ENCODE measurements around the gene CERT1. TPM values are rescaled to one million over a fixed set of nuclear protein-coding genes. Genes with fewer than 3 reads are reported as not detected.

Gene CERT1
- polyA plus RNA-seq, 6 donors from 2014 or later: 16.6 to 27.3 (median 22.1) TPM

DNA sequence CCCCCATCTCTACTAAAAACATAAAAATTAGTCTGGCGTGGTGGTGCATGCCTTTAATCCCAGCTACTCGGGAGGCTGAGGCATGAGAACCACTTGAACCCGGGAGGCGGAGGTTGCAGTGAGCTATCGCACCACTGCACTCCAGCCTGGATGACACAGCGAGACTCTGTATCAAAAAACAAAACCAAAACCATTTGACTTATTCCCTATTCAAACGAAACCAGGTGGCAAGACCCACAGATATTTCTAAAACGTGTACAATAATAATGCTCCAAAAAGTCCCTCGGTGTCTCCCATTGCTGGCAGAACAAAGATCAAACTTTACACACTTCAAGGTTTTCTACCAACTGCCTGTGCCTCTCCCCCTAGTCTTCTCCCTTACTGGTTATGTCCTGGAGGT lies 144.6 kb downstream of the CERT1 start:
- Mint-ChIP-seq H3K27ac (no peak overlapping the region), H3K4me3 (no peak overlapping the region), H3K9me3 (no peaks in the 10 kb centered on the region), H3K36me3 (peaks cover 6 to 17% of the 10 kb centered on the region in 2 donors), H3K4me1 (peaks cover 0 to 4% (median 0%) of the 10 kb centered on the region in 3 donors), H3K27me3 (no peaks in the 10 kb centered on the region)
- ATAC-seq (ENCODE audit: low read depth in 2 of 2) (no peak), DNase-seq (no peak)

- H3K27me3 Mint-ChIP-seq: no peaks in the 10 kb centered on the region
- peaks cover 0 to 4% (median 0%) of the 10 kb centered on the region in 3 donors for H3K4me1 Mint-ChIP-seq
- ATAC-seq (ENCODE audit: low read depth in 2 of 2) (no peak), DNase-seq (no peak)
- H3K36me3 Mint-ChIP-seq: peaks cover 2 to 18% of the 10 kb centered on the region in 2 donors
- no peak overlapping the region for H3K4me3 Mint-ChIP-seq
- H3K27ac Mint-ChIP-seq: peak overlapping the region in 1 of 6 donors; percentile 53
- no peaks in the 10 kb centered on the region for H3K9me3 Mint-ChIP-seq
These were observed 145.7 kb downstream of the CERT1 start for GRCh38 chr5:75365740-75366139.

DNA sequence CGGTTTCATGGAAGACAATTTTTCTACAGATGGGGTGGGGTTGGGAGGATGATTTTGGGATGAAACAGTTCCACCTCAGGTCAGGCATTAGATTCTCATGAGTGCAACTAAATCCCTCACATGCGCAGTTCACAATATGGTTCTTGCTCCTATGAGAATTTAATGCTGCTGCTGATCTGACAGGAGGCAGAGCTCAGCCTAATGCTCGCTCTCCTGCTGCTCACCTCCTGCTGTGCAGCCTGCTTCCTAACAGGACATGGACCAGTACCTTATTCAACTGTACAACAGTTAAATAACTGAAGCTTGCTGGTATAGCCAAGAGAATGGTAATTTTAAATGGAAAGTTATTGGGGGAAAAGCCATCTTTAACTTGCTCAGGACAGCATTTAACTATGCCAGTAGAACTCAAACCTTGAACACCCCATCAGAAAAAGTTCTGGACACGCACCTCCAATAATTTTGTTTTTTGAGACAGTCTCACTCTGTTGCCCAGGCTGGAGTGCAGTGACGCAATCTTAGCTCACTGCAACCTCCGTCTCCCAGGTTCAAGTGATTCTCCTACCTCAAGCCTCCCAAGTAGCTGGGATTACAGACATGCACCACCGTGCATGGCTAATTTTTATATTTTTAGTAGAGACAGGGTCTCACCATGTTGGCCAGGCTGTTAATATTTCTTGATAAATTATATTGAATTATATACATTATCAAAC lies 146.7 kb downstream of the CERT1 start:
- H3K27ac Mint-ChIP-seq: peak overlapping the region in 1 of 6 donors; percentile 14

GRCh38 chr5:75363726-75364495 lies 147.5 kb downstream of the CERT1 start:
- ATAC-seq (ENCODE audit: low read depth in 2 of 2) (no peak), DNase-seq (no peak)
- Mint-ChIP-seq H3K4me3 (no peak overlapping the region), H3K36me3 (peaks cover 15 to 22% of the 10 kb centered on the region in 2 donors), H3K27me3 (no peaks in the 10 kb centered on the region), H3K27ac (peak overlapping the region in 2 of 6 donors; percentile 4 to 57), H3K9me3 (no peaks in the 10 kb centered on the region), H3K4me1 (peaks cover 0 to 4% (median 0%) of the 10 kb centered on the region in 3 donors)

More for the DNA sequence above, 146.7 kb downstream of the CERT1 start:
- Mint-ChIP-seq H3K9me3 (no peaks in the 10 kb centered on the region), H3K36me3 (peaks cover 12 to 22% of the 10 kb centered on the region in 2 donors), H3K4me3 (no peak overlapping the region), H3K27me3 (no peaks in the 10 kb centered on the region), H3K4me1 (peaks cover 0 to 4% (median 0%) of the 10 kb centered on the region in 3 donors)
- ATAC-seq (ENCODE audit: low read depth in 2 of 2): no peak
- no peak for DNase-seq

GRCh38 chr5:75363111-75363510 lies 148.3 kb downstream of the CERT1 start:
- no peaks in the 10 kb centered on the region for H3K27me3 Mint-ChIP-seq
- DNase-seq: no peak
- ATAC-seq (ENCODE audit: low read depth in 2 of 2): no peak
- H3K4me3 Mint-ChIP-seq: no peak overlapping the region
- H3K36me3 Mint-ChIP-seq: peaks cover 15 to 25% of the 10 kb centered on the region in 2 donors
- peak overlapping the region in 1 of 6 donors; percentile 7 for H3K27ac Mint-ChIP-seq
- no peaks in the 10 kb centered on the region for H3K9me3 Mint-ChIP-seq
- peaks cover 0 to 4% (median 0%) of the 10 kb centered on the region in 3 donors for H3K4me1 Mint-ChIP-seq

DNA sequence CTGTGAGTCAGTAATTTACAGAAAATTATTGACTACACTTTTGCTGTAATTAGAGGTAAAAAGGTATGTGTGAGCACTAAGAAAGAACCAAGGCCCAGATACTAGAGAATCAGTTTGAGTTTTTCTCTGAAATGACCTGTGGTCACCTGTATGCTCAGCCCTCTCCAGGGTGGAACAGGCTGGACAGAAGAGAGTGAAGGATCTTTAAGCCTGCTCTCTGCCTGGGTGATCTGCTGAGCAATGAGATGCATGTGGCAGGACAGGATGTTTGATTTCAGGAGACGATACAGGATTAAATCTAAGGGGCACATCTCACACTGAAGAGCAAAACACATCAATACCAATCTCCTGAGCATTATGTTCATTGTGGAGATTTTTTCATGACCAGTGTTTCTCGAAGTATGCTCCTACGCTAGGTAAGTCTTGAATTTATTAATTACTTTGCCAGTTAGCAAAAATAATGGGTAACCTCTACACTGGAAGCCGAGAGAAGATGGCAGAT lies 148.9 kb downstream of the CERT1 start:
- DNase-seq: no peak
- ATAC-seq (ENCODE audit: low read depth in 2 of 2): no peak
- no peak overlapping the region for H3K4me3 Mint-ChIP-seq
- peaks cover 17 to 25% of the 10 kb centered on the region in 2 donors for H3K36me3 Mint-ChIP-seq
- H3K27ac Mint-ChIP-seq: peak overlapping the region in 2 of 6 donors; percentile 14 to 26
- no peaks in the 10 kb centered on the region for H3K27me3 Mint-ChIP-seq
- peaks cover 0 to 4% (median 0%) of the 10 kb centered on the region in 3 donors for H3K4me1 Mint-ChIP-seq
- H3K9me3 Mint-ChIP-seq: no peaks in the 10 kb centered on the region

DNA sequence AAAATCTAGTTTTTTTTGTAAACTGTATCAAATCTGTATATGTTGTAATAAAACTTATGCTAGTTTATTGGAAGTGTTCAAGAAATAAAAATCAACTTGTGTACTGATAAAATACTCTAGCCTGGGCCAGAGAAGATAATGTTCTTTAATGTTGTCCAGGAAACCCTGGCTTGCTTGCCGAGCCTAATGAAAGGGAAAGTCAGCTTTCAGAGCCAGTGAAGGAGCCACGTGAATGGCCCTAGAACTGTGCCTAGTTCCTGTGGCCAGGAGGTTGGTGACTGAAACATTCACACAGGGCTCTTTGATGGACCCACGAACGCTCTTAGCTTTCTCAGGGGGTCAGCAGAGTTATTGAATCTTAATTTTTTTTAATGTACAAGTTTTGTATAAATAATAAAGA lies 150.1 kb downstream of the CERT1 start:
- no peak for DNase-seq
- no peak for ATAC-seq (ENCODE audit: low read depth in 2 of 2)
- H3K36me3 Mint-ChIP-seq: peaks cover 29 to 35% of the 10 kb centered on the region in 2 donors
- no peaks in the 10 kb centered on the region for H3K4me1 Mint-ChIP-seq
- H3K27ac Mint-ChIP-seq: no peak overlapping the region
- no peaks in the 10 kb centered on the region for H3K27me3 Mint-ChIP-seq
- H3K9me3 Mint-ChIP-seq: no peaks in the 10 kb centered on the region
- no peak overlapping the region for H3K4me3 Mint-ChIP-seq

GRCh38 chr5:75358117-75358516 lies 153.3 kb downstream of the CERT1 start:
- ATAC-seq (ENCODE audit: low read depth in 2 of 2) (no peak), DNase-seq (no peak)
- Mint-ChIP-seq H3K4me3 (no peak overlapping the region), H3K9me3 (no peaks in the 10 kb centered on the region), H3K36me3 (peaks cover 29 to 43% of the 10 kb centered on the region in 2 donors), H3K27me3 (no peaks in the 10 kb centered on the region), H3K27ac (no peak overlapping the region), H3K4me1 (no peaks in the 10 kb centered on the region)

- Mint-ChIP-seq H3K36me3 (peaks cover 29 to 38% of the 10 kb centered on the region in 2 donors), H3K9me3 (no peaks in the 10 kb centered on the region), H3K4me1 (no peaks in the 10 kb centered on the region), H3K27ac (no peak overlapping the region), H3K27me3 (no peaks in the 10 kb centered on the region), H3K4me3 (no peak overlapping the region)
- DNase-seq: no peak
- ATAC-seq (ENCODE audit: low read depth in 2 of 2): no peak
These were observed 154.7 kb downstream of the CERT1 start for GRCh38 chr5:75356719-75357118.

DNA sequence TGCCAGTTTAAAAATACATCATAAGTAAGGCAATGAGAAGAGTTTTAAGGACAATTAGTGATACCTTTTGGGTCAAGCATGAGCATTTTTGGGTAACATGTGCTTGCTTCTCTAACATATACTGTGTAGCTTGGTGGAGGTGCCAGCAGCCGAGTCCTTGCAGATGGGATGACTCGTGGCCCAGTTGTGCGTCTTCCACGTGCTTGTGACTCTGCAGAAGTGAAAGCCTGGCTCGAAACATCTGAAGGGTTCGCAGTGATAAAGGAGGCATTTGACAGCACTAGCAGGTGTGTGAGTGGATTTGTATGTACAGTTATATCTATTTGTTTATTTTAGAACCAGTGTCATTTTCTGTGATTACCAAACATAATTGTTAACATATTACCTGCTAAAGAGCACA lies 156.2 kb downstream of the CERT1 start:
- Mint-ChIP-seq H3K4me1 (no peaks in the 10 kb centered on the region), H3K36me3 (peaks cover 34 to 35% of the 10 kb centered on the region in 2 donors), H3K27me3 (no peaks in the 10 kb centered on the region), H3K9me3 (no peaks in the 10 kb centered on the region), H3K4me3 (no peak overlapping the region), H3K27ac (peak overlapping the region in 2 of 6 donors; percentile 23 to 38)
- ATAC-seq (ENCODE audit: low read depth in 2 of 2) (no peak), DNase-seq (no peak)

DNA sequence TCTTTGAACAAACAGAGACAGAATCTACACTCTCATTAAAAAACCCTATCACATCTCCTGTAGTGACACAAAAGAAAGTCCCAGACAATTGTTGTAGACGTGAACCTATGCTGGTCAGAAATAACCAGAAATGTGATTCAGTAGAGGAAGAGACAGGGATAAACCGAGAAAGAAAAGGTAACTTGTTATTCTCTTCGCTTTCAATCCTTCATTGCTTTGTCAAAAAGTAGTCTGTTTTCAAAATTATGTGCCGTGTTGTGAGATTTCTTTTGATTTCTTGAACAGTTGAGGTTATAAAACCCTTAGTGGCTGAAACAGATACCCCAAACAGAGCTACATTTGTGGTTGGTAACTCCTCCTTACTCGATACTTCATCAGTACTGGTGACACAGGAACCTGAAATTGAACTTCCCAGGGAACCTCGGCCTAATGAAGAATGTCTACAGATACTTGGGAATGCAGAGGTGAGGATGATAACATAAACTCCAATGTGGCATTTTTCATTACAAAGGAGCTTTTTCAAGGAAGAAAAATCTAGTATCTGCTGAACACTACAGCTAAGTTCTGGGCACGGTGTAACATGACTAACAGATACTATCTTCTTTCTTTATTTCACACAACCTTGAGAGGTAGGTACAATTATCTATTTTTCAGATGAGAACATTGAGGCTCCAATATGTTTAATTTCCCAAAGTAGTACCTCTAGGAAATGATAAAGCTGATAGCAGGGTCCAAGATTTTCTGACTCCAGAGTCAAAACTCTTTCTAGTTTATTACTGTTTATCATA lies 160.1 kb downstream of the CERT1 start:
- H3K27me3 Mint-ChIP-seq: no peaks in the 10 kb centered on the region

DNA sequence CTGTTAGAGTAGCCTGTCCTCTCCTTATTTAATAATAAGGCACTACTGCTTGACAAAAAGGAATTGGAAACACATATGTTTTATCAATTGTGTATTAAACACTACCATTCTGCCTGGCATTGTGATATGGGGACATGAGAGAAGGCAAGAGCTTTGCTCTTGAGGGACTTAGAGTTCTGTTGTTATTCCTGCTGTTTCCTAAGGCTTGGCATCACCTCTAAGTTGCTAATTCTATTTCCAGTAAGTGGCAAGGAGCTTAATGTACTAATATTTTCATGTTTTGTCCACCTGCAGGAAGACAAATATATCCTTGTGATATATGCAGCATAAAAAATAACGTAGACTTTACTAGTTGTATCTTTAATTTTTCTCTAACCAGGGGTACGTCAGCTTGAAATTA lies 161.8 kb downstream of the CERT1 start:
- ATAC-seq (ENCODE audit: low read depth in 2 of 2) (no peak), DNase-seq (no peak)
- no peaks in the 10 kb centered on the region for H3K4me1 Mint-ChIP-seq
- H3K27ac Mint-ChIP-seq: no peak overlapping the region
- H3K9me3 Mint-ChIP-seq: no peaks in the 10 kb centered on the region
- H3K36me3 Mint-ChIP-seq: peaks cover 33 to 35% of the 10 kb centered on the region in 2 donors
- no peaks in the 10 kb centered on the region for H3K27me3 Mint-ChIP-seq
- H3K4me3 Mint-ChIP-seq: no peak overlapping the region

More for the DNA sequence above, 160.1 kb downstream of the CERT1 start:
- peaks cover 27 to 36% of the 10 kb centered on the region in 2 donors for H3K36me3 Mint-ChIP-seq
- H3K4me1 Mint-ChIP-seq: no peaks in the 10 kb centered on the region
- no peak overlapping the region for H3K4me3 Mint-ChIP-seq
- no peaks in the 10 kb centered on the region for H3K9me3 Mint-ChIP-seq
- ATAC-seq (ENCODE audit: low read depth in 2 of 2): no peak
- peak overlapping the region in 1 of 6 donors; percentile 31 for H3K27ac Mint-ChIP-seq
- no peak for DNase-seq

DNA sequence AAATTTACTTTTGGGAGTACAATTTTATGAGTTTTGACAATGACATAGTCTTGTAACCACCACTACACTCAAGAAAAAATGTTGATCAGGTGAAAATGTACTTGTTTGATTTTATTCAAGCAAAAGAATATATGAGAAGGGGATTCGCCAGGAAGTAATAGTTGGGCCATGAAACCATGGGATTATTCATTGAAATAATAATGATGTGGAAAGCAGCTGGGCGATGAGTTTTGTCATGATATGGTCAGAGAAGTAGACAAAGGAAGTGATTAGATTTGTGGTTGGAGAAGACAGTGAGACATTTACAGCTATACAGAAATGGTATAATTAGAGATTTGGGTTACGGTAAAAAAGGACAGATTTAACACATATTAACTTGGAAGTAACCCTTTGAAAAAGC lies 163.2 kb downstream of the CERT1 start:
- Mint-ChIP-seq H3K27ac (peak overlapping the region in 1 of 6 donors; percentile 48), H3K9me3 (no peaks in the 10 kb centered on the region), H3K4me1 (no peaks in the 10 kb centered on the region), H3K4me3 (no peak overlapping the region), H3K27me3 (no peaks in the 10 kb centered on the region), H3K36me3 (peaks cover 28 to 35% of the 10 kb centered on the region in 2 donors)
- no peak for DNase-seq
- ATAC-seq (ENCODE audit: low read depth in 2 of 2): no peak
